GM12892 (cell line): ENCODE results near the gene KLF7. TPM values are rescaled to one million over a fixed set of nuclear protein-coding genes. Genes with fewer than 3 reads are reported as not detected.

Experiments used
- DNase-seq: peaks from one replicate; pipeline ENCODE4 v3.0.0; 2011; ENCODE audit not compliant: insufficient read length
- FAIRE-seq: peaks from 2 replicates; lab custom pipeline; 2011; peaks lifted over from hg19 to GRCh38; lab: Jason Lieb, UNC
- POLR2A ChIP-seq: IDR thresholded peaks from 2 replicates; pipeline ENCODE4 v1.6.1; 2011; ENCODE audit warnings: low read depth, low read length, control low read depth
- POLR2AphosphoS5 ChIP-seq: IDR thresholded peaks from 2 replicates; pipeline ENCODE4 v1.6.1; 2011; ENCODE audit warnings: low read depth, low read length, control low read depth
- TAF1 ChIP-seq: IDR thresholded peaks from 2 replicates; pipeline ENCODE4 v1.6.1; 2011; ENCODE audit warnings: low read depth, mild to moderate bottlenecking, control low read depth, low read length, borderline replicate concordance
- polyA plus RNA-seq: library from polyadenylated mRNA; unstranded; fragments of >200 nt; gene quantifications from one replicate; pipeline ENCODE4 v1.2.1, GENCODE V29; 2012; ENCODE audit warnings: missing spikeins, inconsistent platforms; ENCODE audit not compliant: missing spikeins

KLF7 gene
- polyA plus RNA-seq: 13.5 TPM

DNA sequence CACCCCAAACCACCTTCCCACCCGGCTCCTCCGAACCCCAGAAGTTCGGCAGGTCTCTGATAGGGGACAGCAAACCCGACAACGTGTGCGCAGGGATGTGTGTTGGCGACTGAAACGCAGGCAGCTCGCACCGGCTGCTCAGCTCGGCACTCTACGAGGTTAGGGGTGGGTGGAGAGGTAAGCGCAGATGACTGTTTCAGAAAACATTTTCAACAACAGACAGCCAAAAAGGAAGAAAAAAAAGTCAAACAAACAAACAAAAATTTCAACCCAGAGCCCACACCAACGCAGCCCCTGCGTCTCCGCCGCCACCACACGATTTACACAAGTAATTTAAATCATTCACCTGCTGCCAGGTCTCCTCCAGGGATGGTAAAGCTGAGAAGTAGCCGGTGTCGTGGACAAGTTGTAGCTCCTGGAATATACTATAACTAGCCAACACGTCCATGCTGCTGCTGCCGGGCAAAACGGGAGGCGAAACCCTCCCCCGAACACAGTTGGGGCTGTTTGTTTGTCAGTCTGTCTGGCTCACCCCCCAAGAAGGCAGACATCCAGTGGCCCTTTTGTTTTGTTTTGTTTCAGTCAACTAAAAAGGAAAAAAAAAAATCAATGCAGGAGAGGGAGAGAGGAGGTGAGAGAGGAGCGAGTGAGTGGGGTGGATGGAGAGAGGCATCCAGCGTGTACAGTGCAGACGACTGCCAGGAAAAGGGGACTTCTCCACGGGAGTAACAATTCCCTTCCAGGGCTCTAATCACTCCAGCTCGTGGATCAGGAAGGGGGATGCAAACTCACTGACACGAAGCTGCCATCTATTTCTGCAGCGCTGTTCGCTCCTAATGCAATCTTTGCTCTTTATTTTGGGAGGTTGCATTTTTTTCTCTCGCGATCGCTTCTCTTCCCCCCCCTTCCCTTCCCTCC lies at the start of gene KLF7:
Gene KLF7, minus strand, starts transcription at position 828 of the 918 bp plus-strand sequence. Its CDS starts 380 bp downstream, at position 448.
- FAIRE-seq (peak; percentile 53), DNase-seq (no peak)
- TF ChIP-seq POLR2AphosphoS5: peak; percentile 62
- TF ChIP-seq POLR2A: peak; percentile 67
- peak; percentile 53; the same call in 1 of the 2 replicates for TF ChIP-seq TAF1

DNA sequence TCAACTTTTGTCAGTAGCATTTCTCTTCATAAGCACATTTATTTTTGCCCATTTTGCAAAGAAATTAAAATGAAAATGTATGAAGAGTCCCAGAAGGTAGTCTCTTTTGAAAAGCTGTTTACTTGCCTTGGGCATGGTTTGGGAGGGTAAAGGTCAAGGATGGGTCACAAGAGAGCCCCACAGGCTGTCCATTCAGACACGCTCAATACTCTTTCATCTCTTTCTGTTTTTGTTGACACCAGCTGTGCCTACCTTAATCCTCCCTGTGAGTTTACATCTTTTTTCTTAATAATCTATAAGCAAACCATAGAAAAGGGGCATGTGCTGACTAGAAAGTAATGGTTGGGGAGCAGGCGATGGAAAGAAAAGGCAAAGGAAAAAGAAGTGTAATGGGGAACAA lies 49.6 kb upstream of the KLF7 start:
- no peak for DNase-seq
- no peak for TF ChIP-seq TAF1
- TF ChIP-seq POLR2A: no peak
- no peak for TF ChIP-seq POLR2AphosphoS5
- no peak for FAIRE-seq

DNA sequence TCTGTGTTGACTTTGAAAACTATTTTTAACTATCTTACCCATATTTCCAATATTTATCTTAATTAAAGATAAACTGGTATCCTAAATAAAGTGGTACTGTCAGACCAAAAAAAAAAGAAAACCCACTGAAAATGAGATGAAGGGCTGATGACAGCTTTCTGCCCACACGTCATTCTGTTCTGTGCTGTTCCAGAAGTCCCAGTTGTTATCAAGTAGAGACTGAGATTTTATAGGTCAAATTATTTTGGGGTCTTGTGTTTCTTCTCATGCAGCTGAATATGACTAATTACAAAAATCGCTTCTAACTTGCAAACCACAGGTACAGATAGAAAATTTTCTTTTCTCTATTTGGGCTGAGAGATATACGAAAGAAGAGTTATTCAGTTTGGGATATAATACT lies 48.7 kb upstream of the KLF7 start:
- DNase-seq: no peak
- no peak for FAIRE-seq
- TF ChIP-seq TAF1: no peak
- TF ChIP-seq POLR2A: no peak
- TF ChIP-seq POLR2AphosphoS5: no peak

DNA sequence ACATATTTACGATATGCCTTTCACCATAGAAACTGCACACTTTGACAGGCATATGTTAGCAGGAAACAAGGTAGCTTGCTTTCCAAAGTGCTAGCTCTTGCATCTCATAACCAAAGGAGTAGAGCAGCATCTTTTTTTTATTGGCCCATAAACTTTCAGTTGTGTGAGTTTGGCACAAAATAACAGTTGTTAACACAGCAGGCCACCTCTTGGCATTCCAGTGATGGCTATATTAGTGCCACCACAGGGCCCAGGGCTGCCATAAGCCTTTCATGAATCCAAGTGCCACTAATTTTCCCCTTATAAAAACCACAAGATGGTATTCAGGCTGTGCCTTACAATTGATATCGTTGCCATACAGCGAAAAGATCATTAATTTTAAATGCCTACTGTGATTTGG lies 40.3 kb upstream of the KLF7 start:
- DNase-seq (no peak), FAIRE-seq (no peak)
- no peak for TF ChIP-seq POLR2AphosphoS5
- no peak for TF ChIP-seq POLR2A
- TF ChIP-seq TAF1: no peak

DNA sequence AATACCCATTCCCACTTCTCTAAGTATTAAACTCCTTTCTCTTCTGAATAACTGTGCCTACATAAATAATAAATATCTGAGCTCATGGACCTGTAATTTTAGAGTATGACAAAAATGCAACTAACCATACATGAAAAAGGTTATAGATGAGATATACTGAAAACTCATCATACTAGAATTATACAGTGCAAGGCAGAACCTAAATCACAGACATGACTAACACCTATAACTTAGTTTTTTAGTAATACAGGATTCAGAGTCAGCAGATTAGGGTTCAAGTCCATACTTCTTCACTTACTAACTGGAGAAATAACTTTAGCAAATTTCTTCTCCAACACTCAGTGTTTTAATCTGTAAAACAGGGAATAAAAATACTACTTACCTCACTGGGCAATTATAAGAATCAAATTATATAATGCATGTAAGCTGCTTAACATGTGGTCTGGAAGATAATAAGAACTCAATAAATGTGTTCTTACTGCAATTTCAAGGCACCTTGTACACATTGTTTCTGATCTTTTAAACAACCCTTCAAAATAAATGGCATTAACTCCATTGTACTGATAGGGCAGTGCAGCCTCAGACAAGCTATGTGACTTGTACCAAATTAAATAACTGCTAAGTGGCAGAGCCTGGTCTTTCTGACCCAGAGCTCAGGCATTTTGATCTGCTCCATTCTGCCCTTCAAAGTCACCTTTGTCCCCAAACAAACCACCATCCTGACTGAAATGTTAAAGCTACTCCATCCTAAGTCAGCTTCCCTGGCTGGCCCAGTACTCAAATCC lies 39.6 kb upstream of the KLF7 start:
- FAIRE-seq (no peak), DNase-seq (no peak)
- TF ChIP-seq TAF1 (no peak), POLR2A (no peak), POLR2AphosphoS5 (no peak)

DNA sequence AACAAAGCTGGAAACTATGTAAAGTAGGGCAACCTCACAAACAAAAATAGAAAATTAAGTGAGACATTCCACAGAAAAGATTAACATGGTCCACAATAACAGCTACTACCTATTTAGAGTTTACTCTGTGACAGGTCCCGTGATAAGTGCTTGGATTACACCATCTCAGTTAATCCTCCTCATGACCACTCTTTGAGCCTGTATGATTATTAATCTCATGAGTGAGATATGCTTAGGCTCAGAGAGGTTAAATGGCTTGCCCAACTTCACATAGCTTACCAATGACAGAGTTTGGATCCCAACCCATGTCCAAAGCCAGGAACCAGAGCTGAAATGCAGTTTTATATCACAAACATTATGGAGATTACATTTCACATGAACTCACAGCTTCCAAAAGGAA lies 37.3 kb upstream of the KLF7 start:
- TF ChIP-seq POLR2AphosphoS5 (no peak), POLR2A (no peak), TAF1 (no peak)
- DNase-seq (no peak), FAIRE-seq (peak; percentile 53)

DNA sequence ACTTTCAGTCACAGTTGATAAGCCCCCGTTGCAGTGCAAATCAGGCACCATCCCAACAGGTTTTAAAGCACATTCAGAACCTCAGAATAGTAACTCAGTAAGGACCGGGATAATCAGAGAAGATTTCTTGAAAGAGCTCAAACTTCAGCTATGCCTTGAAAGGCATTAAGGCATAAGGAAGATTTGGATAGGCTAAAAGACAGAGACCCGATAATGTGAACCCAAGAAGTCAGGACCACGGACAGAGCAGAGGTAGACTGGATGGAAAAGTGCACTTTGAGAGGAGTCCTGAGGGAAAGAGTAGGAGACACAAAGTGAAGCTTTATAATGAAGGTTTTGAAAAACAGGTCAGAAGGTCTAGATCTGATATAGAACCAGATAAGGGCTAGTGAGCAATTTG lies 36.9 kb upstream of the KLF7 start:
- TF ChIP-seq POLR2AphosphoS5 (no peak), TAF1 (no peak), POLR2A (no peak)
- no peak for DNase-seq
- no peak for FAIRE-seq

DNA sequence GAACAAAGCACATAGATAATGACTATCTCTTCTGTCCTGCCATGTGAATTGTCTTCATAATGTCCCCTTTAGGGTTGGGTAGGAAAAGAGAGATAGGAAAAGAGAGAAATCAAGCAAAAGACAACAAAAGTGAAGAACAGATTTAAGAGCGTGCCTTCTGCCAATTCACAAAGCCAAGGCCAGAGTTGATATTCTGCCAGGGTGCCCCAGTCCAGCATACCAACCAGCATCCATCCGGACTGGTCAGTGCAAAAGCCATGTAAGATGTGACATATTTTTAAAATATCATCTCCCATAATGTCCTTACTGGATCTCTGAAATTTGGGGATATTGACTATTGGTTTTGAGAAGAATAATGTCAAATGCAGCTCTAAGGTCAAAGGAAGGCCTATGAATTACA lies 35.7 kb upstream of the KLF7 start:
- FAIRE-seq: no peak
- DNase-seq: no peak
- TF ChIP-seq POLR2A (no peak), POLR2AphosphoS5 (no peak), TAF1 (no peak)

DNA sequence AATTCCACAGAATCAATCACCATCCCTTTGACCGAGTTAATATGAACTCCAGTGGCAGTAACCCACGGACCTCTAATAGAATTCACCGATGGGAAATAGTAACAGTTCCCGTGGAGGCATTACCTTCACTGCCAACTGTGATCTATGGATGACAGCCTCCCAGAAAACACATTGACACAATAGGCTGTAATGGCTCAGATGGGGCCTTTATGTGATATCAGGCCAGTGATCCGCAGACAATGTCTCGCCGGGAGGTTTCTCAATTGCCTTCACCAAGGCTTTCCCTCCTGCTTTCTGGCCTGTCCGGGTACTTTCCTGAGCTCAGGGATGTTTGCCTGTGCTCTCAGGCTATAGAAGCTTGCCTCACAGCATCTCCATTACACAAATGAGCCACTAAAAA lies 34.4 kb upstream of the KLF7 start:
- TF ChIP-seq POLR2AphosphoS5 (no peak), POLR2A (no peak), TAF1 (no peak)
- FAIRE-seq: no peak

DNA sequence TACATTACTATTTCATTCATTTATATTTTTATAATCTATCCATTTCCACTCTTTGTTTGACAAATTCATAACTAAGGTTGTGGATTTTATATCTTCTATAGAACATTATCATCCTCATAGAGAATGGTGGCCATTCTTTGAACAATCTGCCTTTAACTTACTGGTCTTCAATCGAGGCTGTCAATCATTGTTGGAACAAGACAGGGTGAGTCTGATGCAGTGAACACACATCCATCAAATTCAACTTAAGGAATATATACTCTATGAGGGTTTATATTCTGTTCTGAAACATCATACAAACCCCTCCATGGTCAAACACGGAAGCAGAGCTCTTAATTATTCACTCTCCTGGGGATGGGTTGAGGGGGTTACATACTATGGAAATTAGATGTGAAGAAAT lies 28.3 kb upstream of the KLF7 start:
- no peak for DNase-seq
- TF ChIP-seq POLR2A: no peak
- TF ChIP-seq TAF1: no peak
- no peak for TF ChIP-seq POLR2AphosphoS5
- FAIRE-seq: no peak

More for the DNA sequence above, 34.4 kb upstream of the KLF7 start:
- DNase-seq: no peak

DNA sequence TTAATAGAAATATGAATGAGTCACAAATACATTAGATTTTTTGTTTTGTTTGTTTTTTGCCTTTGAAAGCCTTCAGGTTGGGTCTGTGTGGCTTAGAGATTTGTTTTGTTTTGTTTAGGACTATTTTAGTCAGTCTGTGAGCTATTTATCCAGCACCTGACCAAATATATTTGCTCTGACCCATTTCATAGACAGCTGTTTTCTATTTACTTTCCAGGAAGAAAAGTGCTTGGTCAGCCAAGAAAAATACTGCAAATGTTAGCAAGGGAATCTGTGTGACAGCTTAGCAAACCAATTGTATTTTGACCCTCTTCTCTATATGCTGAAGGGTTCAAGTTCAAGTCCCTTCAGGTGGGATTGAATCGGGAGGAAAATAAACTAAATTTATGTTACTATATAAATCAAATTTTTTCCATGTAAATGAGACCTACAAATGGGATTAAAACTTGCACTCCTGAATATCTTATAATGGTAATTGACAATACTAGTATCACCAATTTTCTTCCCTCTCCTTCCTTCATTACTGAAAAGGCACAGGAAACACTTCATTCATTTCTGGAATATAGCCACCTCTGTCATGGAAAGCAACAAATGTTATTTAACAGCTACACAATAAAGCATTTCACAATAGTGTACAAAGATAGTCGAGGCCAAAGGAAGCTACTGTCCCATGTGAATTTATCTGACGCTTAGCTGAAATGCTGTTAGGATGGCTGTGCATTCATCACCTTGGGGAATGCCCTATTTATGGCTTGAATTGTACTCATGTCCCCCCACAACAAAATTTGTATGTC lies 23.1 kb upstream of the KLF7 start:
- no peak for TF ChIP-seq POLR2AphosphoS5
- TF ChIP-seq TAF1: no peak
- no peak for TF ChIP-seq POLR2A
- FAIRE-seq (no peak), DNase-seq (no peak)
